ENCODE results near the gene SLC2A9.

Gene SLC2A9

DNA sequence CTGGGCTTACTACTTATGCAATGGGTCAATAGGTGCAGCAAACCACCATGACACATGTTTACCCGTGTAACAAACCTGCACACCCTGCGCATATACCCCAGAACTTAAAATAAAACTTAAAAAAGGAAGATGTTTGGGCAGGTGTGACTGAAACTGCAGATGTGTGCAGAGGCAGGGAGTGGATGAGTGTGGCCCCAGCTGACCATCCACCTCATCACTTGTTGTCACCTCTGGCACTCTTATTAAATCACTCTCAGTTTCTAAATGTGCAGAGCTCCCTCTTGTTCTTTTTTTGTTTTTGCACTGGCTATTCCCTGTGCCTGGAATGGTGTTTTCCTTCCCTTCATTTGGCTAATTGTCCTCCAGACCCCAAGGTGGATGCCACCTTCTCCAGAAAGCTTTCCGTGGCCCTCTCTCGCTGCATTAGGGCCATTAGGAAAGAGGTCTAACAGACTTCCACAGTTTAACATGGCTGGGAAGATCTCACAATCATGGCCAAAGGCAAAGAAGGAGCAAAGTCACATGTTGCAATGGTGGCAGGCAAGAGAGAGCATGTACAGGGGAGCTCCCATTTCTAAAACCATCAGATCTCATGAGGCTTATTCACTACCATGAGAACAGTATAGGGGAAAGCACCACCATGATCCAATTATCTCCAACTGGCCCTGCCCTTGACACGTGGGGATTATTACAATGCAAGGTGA lies 58.5 kb downstream of the SLC2A9 start:
- no peak for TF ChIP-seq FOXP2 (optimal IDR thresholded peaks at IDR 0.05; ENCODE audit: borderline replicate concordance, extremely low read depth, extremely low read length, insufficient read depth)
- no peak for TF ChIP-seq POLR2AphosphoS5 (IDR thresholded peaks at IDR 0.05; ENCODE audit: low read depth, low read length)
- no peak for TF ChIP-seq SIN3A (IDR thresholded peaks at IDR 0.05; ENCODE audit: borderline replicate concordance, insufficient read depth, low read length)
- TF ChIP-seq, protein P1, sequence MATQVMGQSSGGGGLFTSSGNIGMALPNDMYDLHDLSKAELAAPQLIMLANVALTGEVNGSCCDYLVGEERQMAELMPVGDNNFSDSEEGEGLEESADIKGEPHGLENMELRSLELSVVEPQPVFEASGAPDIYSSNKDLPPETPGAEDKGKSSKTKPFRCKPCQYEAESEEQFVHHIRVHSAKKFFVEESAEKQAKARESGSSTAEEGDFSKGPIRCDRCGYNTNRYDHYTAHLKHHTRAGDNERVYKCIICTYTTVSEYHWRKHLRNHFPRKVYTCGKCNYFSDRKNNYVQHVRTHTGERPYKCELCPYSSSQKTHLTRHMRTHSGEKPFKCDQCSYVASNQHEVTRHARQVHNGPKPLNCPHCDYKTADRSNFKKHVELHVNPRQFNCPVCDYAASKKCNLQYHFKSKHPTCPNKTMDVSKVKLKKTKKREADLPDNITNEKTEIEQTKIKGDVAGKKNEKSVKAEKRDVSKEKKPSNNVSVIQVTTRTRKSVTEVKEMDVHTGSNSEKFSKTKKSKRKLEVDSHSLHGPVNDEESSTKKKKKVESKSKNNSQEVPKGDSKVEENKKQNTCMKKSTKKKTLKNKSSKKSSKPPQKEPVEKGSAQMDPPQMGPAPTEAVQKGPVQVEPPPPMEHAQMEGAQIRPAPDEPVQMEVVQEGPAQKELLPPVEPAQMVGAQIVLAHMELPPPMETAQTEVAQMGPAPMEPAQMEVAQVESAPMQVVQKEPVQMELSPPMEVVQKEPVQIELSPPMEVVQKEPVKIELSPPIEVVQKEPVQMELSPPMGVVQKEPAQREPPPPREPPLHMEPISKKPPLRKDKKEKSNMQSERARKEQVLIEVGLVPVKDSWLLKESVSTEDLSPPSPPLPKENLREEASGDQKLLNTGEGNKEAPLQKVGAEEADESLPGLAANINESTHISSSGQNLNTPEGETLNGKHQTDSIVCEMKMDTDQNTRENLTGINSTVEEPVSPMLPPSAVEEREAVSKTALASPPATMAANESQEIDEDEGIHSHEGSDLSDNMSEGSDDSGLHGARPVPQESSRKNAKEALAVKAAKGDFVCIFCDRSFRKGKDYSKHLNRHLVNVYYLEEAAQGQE (IDR thresholded peaks at IDR 0.05; ENCODE audit: insufficient read depth in 1 of 2, low read depth in 2 of 2, low read length in 2 of 2) = no peak
- TF ChIP-seq TAF1 (IDR thresholded peaks at IDR 0.05; ENCODE audit: borderline replicate concordance, insufficient read depth, low read length) = no peak

DNA sequence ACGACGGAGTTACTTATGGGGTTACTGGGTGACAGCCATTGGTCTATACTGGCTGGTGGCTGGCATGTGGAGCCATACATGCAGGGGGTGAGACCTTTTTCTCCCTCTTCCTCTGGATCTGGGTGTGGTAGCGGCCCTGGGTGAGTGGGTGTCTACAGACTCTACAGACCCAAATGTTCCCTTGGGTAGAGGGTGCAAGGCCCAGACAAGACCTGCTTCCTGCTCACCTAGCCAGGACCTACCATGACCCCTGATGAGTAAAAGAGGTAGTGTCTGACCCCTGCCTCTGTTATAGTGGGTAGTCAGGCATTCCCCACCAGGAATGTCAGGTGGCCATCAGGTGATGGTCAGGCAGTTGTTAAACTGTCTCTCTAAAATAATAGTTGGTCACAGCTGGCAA lies 66.8 kb downstream of the SLC2A9 start:
- TF ChIP-seq POLR2AphosphoS5 (IDR thresholded peaks at IDR 0.05; ENCODE audit: low read depth, low read length) (no peak), SIN3A (IDR thresholded peaks at IDR 0.05; ENCODE audit: borderline replicate concordance, insufficient read depth, low read length) (no peak), FOXP2 (optimal IDR thresholded peaks at IDR 0.05; ENCODE audit: borderline replicate concordance, extremely low read depth, extremely low read length, insufficient read depth) (no peak), TAF1 (IDR thresholded peaks at IDR 0.05; ENCODE audit: borderline replicate concordance, insufficient read depth, low read length) (no peak)
- TF ChIP-seq, protein P1 (IDR thresholded peaks at IDR 0.05; ENCODE audit: insufficient read depth in 1 of 2, low read depth in 2 of 2, low read length in 2 of 2) = no peak

DNA sequence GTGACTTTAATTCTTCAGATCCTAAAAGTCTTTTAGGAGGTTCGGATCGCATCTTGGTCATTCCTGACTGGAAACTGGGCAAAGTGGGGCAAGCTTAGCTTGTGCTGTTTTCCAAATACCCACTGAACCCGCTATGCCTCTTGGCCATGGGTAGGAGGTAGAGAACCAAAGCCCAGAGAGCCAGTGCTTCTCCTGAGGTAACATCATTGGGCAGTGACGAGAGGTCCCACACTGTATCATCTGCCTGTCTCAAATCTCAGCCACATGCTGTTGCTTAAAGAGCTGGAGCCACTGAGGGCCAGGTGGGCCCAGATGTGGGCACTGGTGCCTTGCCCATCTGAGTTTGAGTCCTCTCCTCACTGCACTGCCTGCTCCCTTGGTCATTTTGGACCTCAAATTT lies 68.2 kb downstream of the SLC2A9 start:
- TF ChIP-seq POLR2AphosphoS5 (IDR thresholded peaks at IDR 0.05; ENCODE audit: low read depth, low read length) (no peak), FOXP2 (optimal IDR thresholded peaks at IDR 0.05; ENCODE audit: borderline replicate concordance, extremely low read depth, extremely low read length, insufficient read depth) (no peak), SIN3A (IDR thresholded peaks at IDR 0.05; ENCODE audit: borderline replicate concordance, insufficient read depth, low read length) (no peak), TAF1 (IDR thresholded peaks at IDR 0.05; ENCODE audit: borderline replicate concordance, insufficient read depth, low read length) (no peak)
- TF ChIP-seq, protein P1 (IDR thresholded peaks at IDR 0.05; ENCODE audit: insufficient read depth in 1 of 2, low read depth in 2 of 2, low read length in 2 of 2) = no peak

DNA sequence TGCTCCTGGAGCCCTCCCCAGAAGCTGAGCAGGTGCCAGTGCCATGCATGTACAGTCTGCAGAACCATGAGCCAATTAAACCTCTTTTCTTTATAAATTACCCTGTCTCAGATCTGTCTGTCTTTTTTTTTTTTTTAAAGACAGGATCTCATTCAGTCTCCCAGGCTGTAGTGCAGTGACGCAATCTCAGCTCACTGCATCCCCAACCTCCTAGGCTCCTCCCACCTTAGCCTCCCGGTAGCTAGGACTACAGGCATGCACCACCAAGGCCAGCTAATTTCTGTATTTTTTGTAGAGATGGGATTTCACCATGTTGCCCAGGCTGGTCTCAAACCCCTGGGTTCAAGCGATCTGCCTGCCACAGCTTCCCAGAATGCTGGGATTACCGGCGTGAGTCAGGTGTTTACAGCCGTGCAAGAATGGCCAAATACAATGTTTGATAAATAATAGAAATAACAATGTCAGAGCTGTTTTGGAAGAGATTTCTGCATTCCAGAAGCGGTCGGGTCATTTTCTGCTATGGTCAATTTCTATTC lies 68.8 kb downstream of the SLC2A9 start:
- TF ChIP-seq POLR2AphosphoS5 (IDR thresholded peaks at IDR 0.05; ENCODE audit: low read depth, low read length) (no peak), FOXP2 (optimal IDR thresholded peaks at IDR 0.05; ENCODE audit: borderline replicate concordance, extremely low read depth, extremely low read length, insufficient read depth) (no peak), SIN3A (IDR thresholded peaks at IDR 0.05; ENCODE audit: borderline replicate concordance, insufficient read depth, low read length) (no peak), TAF1 (IDR thresholded peaks at IDR 0.05; ENCODE audit: borderline replicate concordance, insufficient read depth, low read length) (no peak)
- TF ChIP-seq, protein P1 (IDR thresholded peaks at IDR 0.05; ENCODE audit: insufficient read depth in 1 of 2, low read depth in 2 of 2, low read length in 2 of 2) = no peak
